22Rv1 (cell line): ENCODE measurements around the gene FAM177B.

Experiments used
- ZFX ChIP-seq: fragments of 450-650 bp; IDR thresholded peaks from 2 replicates; pipeline ENCODE4 v1.6.1; 2017; ENCODE audit warnings: antibody characterized with exemption, borderline replicate concordance
- TF ChIP-seq, protein P1 (sequence below): fragments of 450-650 bp; IDR thresholded peaks from 2 replicates; pipeline ENCODE4 v1.5.1; 2017; ENCODE audit warnings: mild to moderate bottlenecking

DNA sequence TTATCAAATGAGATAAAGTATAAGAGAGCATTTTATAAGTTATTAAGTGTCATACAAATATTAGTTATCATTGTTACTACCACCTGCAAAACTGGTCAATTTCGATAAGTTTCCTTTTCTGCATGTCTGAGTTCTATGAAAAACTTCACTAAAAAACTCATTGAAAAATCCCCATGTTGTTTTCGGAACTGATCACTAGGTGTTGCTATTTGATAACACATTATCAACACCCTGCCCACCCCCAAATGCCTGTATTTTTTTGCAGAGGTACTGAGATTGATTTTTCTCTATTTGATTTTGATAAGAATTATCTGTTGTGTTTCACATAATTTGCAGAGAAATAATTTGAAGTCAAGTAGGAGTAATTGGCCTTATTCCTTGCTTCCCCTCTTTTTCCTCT lies 55.7 kb downstream of the FAM177B start:
- TF ChIP-seq, protein P1, sequence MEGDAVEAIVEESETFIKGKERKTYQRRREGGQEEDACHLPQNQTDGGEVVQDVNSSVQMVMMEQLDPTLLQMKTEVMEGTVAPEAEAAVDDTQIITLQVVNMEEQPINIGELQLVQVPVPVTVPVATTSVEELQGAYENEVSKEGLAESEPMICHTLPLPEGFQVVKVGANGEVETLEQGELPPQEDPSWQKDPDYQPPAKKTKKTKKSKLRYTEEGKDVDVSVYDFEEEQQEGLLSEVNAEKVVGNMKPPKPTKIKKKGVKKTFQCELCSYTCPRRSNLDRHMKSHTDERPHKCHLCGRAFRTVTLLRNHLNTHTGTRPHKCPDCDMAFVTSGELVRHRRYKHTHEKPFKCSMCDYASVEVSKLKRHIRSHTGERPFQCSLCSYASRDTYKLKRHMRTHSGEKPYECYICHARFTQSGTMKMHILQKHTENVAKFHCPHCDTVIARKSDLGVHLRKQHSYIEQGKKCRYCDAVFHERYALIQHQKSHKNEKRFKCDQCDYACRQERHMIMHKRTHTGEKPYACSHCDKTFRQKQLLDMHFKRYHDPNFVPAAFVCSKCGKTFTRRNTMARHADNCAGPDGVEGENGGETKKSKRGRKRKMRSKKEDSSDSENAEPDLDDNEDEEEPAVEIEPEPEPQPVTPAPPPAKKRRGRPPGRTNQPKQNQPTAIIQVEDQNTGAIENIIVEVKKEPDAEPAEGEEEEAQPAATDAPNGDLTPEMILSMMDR, result peak; percentile 75
- no peak for TF ChIP-seq ZFX
